Measurements from ENCODE around the gene KRCC1.

GRCh38 chr2:88027697-88028389, 27.7 kb downstream of the KRCC1 start:
- TF ChIP-seq, protein P1, sequence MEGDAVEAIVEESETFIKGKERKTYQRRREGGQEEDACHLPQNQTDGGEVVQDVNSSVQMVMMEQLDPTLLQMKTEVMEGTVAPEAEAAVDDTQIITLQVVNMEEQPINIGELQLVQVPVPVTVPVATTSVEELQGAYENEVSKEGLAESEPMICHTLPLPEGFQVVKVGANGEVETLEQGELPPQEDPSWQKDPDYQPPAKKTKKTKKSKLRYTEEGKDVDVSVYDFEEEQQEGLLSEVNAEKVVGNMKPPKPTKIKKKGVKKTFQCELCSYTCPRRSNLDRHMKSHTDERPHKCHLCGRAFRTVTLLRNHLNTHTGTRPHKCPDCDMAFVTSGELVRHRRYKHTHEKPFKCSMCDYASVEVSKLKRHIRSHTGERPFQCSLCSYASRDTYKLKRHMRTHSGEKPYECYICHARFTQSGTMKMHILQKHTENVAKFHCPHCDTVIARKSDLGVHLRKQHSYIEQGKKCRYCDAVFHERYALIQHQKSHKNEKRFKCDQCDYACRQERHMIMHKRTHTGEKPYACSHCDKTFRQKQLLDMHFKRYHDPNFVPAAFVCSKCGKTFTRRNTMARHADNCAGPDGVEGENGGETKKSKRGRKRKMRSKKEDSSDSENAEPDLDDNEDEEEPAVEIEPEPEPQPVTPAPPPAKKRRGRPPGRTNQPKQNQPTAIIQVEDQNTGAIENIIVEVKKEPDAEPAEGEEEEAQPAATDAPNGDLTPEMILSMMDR (IDR thresholded peaks at IDR 0.05): no peak
- no peak for TF ChIP-seq POLR2A (IDR thresholded peaks at IDR 0.05)

All from heart left ventricle (tissue), 13 donors.